HG02852 (cell line): Measurements from ENCODE around the gene HOMEZ.
"Not testable (repeated sequence)": the region's sequence is repeated elsewhere in the genome, so short reads cannot be mapped to it uniquely, and the experiment has no call there.

Source experiments
- ATAC-seq: cut with Tn5 transposase; IDR thresholded peaks from one replicate; pipeline ENCODE4 v1.9.1; 2021; ENCODE audit warnings: mild to moderate bottlenecking, moderate library complexity; ENCODE audit not compliant: unreplicated experiment

The HOMEZ gene

GRCh38 chr14:23228812-23229211, 57.1 kb downstream of the HOMEZ start:
- no peak for ATAC-seq

GRCh38 chr14:23227566-23227965, 58.4 kb downstream of the HOMEZ start:
- no peak for ATAC-seq

GRCh38 chr14:23224958-23225357, 61.0 kb downstream of the HOMEZ start:
- not testable (repeated sequence) for ATAC-seq
